Globus pallidus (tissue), 1 donor: ENCODE results near the gene MS4A15.

ENCODE experiments used
- DNase-seq: peaks from one replicate; pipeline ENCODE4 v3.0.0-alpha.2; 2015; ENCODE audit warnings: low spot score

MS4A15 gene

DNA sequence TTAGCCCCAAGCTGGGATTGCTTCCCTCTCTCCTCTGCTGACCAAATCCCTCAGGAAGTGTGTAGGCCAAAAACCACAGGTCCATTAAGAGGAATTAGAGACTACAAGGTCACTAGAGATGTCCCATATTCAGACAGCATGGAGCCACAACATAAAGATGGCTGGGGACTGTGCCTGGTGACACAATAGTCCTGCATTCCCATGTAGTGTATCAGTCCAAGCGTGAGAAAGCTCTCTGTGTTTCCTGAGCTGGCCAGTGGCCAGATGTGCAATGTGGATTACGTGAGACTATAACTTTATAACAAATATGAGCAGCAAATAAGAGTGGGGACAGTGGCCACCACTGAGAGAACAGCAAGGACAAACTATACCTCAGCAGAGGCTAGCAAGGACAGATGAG, 20.9 kb downstream of the MS4A15 start:
- DNase-seq = no peak

DNA sequence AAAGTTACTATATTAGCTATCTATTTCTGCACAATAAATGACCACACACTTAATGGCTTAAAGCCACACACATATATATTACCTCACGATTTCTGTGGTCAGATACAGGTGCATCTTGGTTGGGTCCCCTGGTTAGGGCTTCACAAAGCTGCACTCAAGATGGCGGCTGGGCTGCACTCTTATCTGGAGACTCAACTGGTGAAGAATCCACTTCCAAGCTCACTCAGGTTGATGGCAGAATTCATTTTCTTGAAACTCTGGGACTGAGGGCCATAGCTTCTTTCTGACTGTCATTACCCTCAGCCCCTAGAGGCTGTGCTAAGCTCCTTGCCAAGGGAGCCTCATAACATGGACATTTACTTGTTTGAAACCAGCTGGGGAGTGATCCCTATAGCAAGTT, 23.4 kb downstream of the MS4A15 start:
- no peak for DNase-seq

DNA sequence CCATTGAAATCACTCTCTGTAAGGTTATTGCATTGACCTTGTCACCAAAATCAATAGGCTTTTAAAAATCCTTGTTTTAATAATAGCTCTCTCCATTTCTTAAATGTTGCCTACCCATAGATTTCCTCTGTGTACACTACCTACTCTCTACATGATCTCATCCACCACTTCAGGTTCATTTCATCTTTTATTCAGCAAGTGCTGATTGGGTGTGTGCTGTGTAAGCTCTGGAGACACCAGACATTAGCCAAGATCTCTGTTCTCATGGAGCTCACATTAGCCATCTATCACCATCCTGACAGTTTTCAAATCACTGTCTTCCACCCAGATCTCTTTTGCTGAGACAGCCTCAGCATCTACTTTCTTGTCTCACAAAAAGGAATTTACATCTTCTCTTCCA, 24.1 kb downstream of the MS4A15 start:
- no peak for DNase-seq

DNA sequence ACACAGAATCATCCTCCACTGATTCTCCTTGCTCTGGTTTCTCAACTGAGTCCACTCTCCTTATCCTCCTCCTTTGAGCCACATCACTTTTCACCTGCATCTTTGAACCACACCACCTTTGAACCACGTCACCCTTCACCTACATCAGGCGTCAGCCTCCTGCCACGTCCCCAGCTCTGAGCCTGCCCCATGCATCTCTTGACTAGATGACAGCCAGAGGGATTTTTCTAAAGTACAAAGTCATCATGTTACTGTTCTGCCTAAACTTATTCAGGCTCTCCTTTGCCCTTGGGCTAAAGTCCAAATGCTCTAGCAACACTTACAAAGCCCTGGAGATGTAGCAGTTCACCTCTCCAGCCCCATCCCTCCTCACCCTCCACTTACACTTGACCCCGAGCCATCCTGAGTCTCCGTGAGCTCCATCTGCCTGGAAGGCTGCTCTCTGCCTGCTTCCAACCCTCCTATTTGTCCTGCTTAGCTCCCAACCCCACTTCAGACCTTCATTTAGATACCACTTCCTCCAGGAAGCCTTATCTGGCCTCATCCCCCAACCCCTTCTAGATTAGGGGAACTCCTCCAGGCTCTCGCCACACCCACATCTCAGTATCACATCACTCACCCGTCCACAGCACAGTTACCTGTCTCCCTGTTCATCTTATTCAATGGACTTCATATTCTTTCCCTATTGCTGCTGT, 24.8 kb downstream of the MS4A15 start:
- DNase-seq = no peak

DNA sequence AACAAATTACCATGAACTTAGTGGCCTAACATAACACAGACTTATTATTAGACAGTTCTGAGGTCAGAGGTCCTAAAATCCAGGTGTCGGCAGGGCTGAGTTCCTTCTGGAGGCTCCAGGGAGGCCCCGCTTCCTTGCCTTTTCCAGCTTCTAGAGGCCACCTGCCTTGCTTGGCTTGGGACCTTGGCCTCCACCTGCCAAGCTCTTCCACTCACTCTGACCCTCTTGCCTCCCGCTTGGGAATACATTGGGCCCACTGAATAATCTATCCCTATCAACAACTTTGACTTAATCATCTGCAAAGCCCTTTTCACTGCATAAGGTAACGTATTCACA, 25.3 kb downstream of the MS4A15 start:
- DNase-seq = no peak

DNA sequence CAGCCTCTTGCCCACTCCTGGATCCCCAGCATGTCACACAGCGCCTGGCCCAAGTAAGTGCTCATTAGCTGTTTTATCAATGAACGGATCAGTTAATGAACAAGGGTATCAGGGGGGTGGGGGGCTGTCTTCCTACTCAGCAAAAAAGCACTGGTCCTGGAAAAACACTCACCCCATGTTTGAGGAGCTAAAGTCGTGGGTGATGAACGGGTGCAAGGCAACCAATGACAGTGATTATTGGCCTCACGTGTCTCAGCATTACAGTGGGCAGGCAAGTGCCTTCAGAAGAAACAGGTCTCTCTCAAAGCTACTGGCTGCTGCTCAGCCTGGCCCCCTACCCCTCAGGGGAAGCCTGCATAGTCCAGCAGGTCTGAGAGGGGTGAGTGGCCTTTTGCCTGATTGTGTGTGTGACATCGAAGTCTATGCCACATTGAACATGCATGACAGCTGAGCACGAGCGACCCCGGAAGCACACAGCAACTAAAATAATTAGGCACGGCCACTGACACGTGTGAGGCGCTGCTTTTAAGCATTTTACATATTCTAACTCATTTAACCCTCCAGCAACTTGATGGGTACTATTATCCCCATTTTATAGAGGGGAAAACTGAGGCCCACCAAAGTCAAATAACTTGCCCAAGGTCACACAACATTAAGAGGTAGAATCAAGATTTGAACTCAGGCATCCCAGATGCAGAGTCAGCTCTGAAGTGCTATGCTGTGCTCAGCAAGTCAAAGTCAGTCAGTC, 25.9 kb downstream of the MS4A15 start:
- DNase-seq = no peak

DNA sequence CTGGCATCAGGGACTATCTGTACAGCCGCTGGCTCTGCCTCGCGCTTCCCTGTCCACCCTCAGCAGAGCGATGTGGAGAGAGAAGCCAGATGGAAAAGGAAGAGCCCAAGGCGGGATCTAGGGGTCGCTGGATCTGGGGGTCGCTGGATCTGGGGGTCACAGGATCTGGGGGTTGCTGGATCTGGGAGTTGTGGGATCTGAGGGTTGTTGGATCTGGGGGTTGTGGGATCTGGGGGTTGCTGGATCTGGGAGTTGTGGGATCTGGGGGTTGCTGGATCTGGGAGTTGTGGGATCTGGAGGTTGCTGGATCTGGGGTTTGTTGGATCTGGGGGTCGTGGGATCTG, 26.4 kb downstream of the MS4A15 start:
- no peak for DNase-seq

DNA sequence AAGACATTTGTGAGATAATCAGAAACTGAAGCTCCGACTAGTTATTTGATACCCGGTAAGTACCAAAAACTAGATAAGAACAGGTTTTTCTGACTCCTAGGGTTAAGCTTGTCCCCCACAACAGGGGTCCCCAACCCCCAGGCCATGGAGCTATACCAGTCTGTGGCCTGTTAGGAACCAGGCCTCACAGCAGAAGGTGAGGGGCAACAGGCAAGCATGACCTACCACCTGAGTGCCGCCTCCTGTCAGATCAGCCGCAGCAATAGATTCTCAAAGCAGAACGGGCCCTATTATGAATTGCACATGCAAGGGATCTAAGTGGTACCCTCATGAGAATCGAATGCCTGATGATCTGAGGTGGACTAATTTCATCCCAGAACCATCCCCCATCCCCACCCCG, 27.2 kb downstream of the MS4A15 start:
- DNase-seq = no peak

DNA sequence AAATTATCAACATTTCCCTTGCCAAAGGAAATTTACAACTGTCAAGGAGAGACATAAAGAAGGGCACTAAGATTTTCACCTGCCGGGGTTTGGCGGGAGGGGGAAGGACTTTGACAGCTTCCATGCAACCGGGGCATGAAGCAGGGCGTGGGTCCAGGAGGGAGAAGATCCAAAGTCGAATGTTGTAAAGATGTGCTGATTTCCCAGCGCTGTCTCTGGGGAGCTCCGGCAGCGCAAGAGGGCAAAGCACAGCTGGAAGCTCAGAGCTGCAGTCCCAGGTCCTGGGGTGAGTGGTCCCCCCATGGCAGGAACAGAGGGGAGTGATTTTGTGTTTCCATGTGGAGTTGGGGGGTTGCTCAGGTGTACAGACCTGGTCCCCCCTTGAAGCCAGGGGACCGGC, 28.5 kb downstream of the MS4A15 start, which contains the start of gene MS4A10:
Gene MS4A10 (plus strand): TSS at position 198 of the 400 bp plus-strand sequence. CDS start 5,003 bp downstream, outside the sequence.
- no peak for DNase-seq

DNA sequence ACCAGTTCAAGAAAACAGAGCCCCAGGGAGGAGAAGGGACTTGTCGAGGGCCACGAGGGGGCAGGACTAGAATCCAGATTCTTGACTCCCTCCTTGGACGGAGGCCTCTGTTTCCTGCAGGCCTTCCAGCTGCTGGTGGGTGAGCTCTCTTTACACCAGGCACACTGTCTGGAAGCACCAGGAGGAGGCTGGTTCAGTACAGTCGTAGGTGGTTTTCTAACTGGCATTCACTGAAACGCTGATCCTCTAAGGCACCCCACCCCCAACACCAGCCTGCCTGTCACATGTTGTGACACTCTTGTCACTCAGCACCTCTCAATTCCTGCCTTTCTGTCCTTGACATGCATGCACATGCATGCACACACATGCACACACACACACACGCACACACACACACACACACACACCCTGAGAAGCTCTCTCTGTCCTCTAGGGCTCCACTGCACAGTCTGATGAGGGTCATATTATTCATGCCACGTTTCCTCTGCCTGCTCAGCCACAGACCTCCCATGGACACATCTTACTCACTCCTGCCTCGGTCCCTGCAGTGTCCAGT, 29.2 kb downstream of the MS4A15 start:
- no peak for DNase-seq

DNA sequence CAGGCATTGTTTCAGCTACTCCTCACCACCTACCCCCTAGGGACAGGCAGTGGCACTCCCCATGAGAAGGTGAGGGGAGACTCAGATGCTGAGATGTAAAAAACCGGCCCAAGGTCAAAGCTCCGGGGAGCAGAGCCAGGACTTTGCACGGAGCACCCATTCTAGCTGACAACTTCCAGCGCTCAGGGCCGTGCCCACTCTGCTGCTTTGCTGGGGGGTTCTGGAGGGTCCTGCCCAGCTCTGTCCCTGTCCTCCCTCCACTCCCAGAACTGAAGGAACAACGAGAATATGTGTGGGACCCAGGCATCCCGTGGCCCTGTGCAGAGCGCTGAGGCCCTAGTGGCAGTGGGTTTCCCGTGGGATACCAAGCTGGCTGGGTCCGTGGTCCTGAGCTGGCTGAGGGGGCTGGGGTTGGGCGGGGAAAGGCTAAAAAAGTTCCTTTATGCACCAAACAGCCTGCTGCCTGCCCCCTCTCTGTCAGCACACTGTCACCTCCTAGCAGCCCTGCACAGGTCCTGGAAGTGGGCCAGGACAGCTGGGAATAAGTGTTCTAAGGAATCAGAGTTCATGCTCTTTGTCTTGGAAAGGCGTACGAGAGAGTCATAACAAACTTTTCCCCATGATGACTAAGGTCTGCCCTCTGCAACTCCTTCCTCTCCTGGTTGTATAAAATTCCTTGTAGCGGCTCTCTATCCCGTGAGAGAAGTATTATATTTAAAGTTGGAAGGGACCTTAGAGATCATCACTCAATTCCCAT, 30.3 kb downstream of the MS4A15 start:
- DNase-seq = peak; percentile 3

DNA sequence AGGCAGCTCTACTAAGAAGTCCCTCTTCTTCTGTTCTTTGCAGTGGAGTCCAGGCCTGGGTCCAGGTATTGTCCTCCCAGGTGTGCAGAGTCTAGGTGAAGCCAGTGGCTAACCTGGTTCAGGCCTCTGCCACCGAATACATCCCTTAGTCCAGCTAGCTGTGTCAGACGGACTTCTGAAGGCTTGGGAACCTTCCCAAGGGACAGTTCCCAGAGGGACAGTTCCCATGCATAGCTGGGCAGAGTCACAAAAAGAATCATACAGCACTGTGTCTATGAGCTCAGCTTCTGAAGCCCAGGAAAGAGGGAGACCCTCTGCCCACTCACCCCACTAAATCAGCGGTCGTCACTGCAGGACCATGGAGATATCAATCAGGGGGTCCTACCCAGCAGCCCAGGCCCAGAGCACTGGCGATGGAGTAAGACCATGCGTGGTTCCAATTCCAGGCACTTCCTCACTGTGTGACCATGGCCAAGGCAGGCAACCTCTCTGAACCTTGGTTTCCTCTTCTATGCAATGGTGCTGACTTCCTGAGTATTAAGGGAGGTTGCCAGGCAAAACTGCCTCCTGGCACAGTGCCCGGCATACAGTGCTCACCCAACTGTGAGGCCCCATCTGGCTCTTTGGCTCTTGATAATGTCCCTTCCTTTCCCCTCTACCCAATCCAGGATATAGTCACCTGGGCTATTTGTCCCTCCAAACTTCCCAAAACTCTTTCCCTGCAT, 31.9 kb downstream of the MS4A15 start:
- DNase-seq = no peak

DNA sequence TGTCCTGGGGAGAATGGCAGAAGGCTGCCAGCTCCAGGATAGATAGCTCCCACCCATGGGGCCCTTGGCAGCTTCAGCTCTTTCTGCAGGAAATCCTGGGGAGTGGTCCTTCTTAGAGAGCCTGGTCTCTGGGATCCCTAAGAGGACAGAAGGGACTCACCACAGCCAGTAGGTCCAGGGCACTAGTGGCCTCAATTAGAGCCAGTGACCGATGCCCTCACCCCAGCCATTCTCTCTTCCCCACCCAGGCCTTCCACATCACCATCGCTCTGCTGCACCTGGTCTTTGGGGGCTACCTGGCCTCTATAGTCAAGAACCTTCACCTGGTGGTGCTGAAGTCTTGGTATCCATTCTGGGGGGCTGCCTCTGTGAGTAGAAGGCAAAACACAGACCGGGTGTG, 34.1 kb downstream of the MS4A15 start:
- DNase-seq = no peak

DNA sequence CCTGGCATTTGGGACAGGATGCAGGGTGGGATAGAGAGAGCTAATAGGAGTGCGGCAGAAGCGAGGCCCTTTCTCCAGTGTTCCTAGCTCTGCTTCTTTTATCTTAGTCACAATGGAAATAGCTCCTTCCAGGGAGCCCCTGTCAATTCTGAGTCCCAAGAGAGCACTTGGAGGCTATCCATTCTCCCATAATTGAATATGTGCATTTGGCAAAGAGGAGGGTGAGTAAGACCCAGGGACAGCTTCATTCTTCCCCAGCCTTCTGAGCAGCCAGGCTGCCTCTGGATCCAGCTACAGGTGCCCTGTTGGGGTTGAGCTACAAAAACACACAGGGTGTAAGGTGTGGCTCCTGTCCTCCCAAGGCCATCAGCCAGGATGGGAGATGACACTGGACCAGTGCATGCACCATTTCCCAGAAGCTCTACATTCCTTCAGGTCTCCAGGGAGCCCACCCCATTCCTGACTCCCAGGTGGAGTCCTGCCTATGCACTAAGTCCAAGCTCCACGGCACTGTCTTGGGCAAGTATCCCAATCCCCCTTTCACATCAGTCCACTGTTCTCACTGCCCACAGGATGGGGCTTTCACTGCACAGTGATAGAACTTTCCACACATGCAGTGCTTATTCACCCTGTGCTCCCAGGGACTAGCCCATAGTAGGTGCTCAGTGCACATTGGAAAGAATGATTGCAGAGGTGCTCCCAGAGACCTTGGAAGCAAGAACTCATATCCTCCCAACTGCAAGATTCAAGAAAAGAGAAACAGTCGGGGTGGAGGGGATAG, 34.7 kb downstream of the MS4A15 start:
- no peak for DNase-seq

DNA sequence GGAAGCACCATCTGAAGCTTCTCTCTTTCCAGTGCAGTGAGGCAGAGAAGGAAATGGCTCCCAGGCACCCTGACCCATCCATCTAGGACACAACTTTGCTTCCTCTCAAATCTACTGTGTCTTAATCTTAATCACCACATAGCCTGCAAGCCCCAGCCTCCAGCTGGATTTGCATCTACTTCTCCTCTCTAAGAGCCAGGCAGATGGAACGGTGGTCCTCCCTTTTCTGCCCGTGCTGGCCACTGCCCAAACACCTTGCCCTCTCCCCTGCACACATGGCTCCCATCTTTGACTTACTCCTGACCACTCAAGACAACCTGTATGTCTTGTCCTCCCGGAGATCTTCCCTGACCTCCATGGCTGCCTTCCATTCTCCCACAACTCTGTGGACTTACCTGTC, 35.9 kb downstream of the MS4A15 start:
- DNase-seq = no peak

DNA sequence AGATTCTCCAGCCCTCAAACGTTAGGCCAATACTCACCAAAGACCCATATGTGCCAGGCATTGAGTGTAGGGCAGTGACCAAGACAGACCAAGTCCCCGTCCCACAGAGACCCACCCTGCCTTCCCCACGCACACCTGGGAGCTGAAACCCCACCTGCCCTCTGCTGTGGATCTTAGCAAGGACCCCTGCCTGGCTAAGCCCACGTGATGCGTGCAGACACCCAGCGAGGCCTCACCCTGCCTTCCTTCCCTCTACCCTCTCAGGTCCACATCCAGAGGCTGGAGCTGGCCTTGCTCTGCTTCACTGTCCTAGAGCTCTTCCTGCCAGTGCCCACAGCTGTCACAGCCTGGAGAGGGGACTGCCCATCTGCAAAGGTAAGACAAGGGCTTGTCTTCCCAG, 38.6 kb downstream of the MS4A15 start:
- no peak for DNase-seq

DNA sequence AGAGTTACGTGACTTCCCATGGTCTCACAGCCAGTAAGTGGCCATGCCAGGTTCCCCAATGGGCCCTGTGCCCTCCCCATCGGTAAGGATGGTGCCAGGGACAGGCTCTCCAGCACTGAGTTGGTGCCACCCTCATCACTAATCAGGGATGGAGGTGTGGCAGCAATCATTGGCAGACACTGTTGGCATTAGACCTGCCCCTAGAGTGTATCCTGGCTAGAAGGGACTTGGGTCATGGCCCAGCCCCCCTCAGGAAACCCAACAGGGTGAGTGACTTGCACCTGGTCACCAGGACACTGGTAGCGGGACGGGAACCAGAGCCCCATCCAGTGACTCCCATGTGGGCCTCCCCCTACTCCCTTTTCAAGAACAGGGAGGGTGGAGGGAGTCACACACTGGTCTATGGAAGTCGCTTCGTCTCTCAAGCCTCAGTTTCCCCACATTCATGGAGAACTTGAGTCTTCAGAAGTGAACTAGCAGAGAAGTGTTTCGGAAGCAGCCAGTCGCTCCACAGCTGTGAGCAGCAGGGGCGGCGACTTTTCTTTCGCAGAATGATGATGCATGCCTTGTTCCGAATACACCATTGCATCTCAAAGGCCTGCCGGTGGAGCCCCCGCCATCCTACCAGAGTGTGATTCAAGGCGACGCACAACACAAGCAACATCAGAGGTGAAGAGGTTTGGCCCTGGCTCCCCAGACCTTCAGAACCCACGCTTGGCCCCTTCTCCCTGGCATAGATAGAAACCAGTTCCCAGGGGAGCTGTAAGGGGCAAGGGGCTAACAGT, 41.4 kb downstream of the MS4A15 start:
- DNase-seq = no peak

DNA sequence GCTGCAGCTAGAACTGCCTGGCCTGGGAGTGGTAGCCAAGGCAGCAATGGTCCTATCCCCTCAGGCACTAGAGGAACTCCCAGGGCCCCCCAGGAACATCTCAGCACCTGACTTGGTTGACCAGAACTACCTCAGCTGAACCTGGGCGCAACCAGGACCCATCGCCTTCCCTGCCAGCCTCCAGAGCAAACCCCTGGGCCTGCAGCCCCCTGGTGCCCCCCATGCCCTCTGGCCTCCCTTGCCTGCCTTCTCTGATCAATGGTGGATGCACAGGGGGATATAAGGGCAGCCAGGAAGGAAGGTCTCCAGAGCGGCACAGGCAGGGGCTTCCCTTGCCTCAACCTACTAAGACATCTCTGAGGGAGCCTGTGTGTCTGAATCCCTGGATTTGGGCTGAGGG, 42.0 kb downstream of the MS4A15 start:
- DNase-seq = no peak

DNA sequence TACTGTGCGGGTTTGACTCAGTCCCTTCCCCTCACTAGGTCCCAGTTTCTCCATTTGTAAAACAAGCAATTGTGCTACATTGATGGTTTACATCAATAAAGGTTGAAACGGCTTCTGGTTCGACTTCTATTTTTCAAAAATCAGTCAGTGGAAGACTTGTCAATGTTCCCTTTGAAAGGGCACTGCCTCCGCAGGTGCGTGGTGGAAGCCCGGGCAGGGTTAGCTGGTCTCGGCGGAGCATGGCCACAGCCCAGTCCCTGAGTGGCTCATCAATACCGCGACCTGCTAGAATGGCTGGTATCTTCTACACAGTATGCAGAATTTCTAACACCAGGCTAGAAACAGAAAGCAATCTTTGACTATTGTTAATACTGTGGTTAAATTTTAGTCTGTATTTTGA, 44.5 kb downstream of the MS4A15 start:
- DNase-seq = no peak

DNA sequence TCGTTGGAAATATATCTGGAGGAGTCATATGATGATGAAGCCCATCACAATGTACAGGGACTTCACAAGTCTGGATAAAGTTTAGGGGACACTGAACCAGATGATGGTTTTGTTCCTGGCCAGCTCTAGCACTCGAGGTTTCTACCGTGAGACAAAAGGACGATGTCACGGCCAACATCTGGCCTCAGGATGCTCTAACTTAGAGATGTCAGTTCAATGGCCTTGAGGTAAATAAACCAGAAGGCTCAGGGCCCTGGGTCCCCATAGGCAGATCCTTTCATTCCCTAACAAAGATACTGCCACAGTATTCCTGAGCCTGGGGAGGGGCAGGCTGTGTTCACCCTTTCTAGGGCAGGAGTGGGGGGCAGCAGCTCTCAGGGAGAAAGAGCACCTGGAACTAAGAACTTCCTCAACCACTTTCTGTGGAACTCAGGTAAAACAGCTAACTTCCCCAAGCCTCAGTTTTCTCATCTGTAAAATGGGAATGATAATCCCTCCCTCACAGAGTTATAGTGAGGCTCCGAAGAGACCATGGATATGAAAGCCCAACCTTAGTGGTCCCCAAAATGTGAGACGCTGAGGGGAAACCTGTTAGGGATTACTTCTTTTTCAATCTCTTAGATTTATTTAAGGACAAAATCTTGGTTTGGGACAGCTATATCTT, 46.7 kb downstream of the MS4A15 start:
- no peak for DNase-seq
